ENCODE data around the gene FAM13A. TPM values are rescaled to one million over a fixed set of nuclear protein-coding genes. Genes with fewer than 3 reads are reported as not detected.
"Not testable (repeated sequence)": the region's sequence is repeated elsewhere in the genome, so short reads cannot be mapped to it uniquely, and the experiment has no call there.

The FAM13A gene
- total RNA-seq, 1 donor from 2014 or later = 57.7 TPM

DNA sequence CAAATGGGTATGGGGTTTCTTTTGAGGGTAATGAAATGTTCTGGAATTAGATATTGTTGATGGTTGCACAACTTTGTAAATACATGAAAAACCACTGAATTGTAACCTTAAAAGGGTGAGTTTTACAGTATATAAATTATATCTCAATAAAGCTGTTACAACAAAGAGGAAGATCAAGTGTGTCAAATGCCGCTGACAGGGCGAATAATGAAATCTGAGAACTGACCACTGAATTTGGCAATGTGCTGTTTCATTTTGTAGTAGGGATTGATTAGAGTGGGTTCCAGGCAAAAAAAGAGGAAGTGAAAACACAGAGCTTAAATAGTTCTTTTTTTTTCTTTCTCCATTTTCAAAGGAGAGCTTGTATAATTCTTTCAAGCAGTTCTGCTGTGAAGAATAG is 198.2 kb downstream of the FAM13A start:
- TF ChIP-seq, protein P1, sequence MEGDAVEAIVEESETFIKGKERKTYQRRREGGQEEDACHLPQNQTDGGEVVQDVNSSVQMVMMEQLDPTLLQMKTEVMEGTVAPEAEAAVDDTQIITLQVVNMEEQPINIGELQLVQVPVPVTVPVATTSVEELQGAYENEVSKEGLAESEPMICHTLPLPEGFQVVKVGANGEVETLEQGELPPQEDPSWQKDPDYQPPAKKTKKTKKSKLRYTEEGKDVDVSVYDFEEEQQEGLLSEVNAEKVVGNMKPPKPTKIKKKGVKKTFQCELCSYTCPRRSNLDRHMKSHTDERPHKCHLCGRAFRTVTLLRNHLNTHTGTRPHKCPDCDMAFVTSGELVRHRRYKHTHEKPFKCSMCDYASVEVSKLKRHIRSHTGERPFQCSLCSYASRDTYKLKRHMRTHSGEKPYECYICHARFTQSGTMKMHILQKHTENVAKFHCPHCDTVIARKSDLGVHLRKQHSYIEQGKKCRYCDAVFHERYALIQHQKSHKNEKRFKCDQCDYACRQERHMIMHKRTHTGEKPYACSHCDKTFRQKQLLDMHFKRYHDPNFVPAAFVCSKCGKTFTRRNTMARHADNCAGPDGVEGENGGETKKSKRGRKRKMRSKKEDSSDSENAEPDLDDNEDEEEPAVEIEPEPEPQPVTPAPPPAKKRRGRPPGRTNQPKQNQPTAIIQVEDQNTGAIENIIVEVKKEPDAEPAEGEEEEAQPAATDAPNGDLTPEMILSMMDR (IDR thresholded peaks at IDR 0.05; ENCODE audit: unreplicated experiment) = no peak
- no peak for DNase-seq (ENCODE audit: low spot score in 2 of 2, unreplicated experiment in 2 of 2)
- no peaks in the 10 kb centered on the region for H3K9me3 Mint-ChIP-seq
- H3K27me3 Mint-ChIP-seq (ENCODE audit: low read depth) = no peaks in the 10 kb centered on the region
- H3K4me3 Mint-ChIP-seq = no peak overlapping the region
- H3K4me1 Mint-ChIP-seq = peaks cover 36% of the 10 kb centered on the region
- peak overlapping the region; percentile 1 for H3K27ac Mint-ChIP-seq
- no peaks in the 10 kb centered on the region for H3K36me3 Mint-ChIP-seq

DNA sequence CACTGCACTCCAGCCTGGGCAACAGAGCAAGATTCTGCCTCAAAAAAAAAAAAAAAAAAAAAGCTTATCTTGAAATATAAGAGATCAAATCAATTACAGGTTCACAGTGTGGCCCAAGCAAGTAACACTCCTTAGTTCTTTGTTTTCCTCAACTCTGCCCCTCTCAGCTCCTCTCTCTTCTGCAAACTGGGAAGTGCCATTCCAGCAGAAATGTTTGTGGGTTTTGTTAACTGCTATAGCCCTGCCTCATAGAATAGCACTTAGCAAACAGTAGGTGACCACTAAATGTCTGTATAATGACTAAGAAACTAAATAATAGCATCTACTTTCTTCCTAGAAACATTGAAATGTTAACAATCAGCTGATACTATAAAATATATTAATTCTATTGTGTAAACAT is 199.4 kb downstream of the FAM13A start:
- TF ChIP-seq, protein P1 (IDR thresholded peaks at IDR 0.05; ENCODE audit: unreplicated experiment) = no peak
- Mint-ChIP-seq H3K4me1 (peaks cover 30% of the 10 kb centered on the region), H3K27me3 (ENCODE audit: low read depth) (no peaks in the 10 kb centered on the region), H3K4me3 (no peak overlapping the region), H3K36me3 (no peaks in the 10 kb centered on the region), H3K9me3 (no peaks in the 10 kb centered on the region), H3K27ac (no peak overlapping the region)
- no peak for DNase-seq (ENCODE audit: low spot score in 2 of 2, unreplicated experiment in 2 of 2)

DNA sequence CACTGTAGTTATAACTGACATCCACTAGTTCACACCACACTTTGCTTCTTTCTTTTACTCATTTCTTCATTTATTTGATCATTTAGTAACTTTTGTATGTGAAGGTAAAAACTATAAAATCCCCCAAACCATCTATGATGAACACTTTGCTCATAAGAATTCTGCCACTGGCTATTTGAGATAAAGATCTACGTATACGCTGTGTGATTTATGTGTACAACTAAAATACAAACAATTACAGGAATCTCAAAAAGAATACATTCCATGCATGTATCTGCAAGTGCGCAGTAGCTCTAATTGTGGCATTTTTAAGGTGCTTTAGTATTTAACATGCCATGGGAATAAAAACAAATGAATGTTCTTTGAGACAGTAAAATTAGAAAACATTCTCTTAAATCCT is 202.5 kb downstream of the FAM13A start:
- Mint-ChIP-seq H3K27ac (peak overlapping the region; percentile 83), H3K9me3 (no peaks in the 10 kb centered on the region), H3K4me1 (peaks cover 22% of the 10 kb centered on the region), H3K27me3 (ENCODE audit: low read depth) (no peaks in the 10 kb centered on the region), H3K4me3 (no peak overlapping the region), H3K36me3 (peaks cover 6% of the 10 kb centered on the region)
- no peak for DNase-seq (ENCODE audit: low spot score in 2 of 2, unreplicated experiment in 2 of 2)
- TF ChIP-seq, protein P1 (IDR thresholded peaks at IDR 0.05; ENCODE audit: unreplicated experiment) = no peak

DNA sequence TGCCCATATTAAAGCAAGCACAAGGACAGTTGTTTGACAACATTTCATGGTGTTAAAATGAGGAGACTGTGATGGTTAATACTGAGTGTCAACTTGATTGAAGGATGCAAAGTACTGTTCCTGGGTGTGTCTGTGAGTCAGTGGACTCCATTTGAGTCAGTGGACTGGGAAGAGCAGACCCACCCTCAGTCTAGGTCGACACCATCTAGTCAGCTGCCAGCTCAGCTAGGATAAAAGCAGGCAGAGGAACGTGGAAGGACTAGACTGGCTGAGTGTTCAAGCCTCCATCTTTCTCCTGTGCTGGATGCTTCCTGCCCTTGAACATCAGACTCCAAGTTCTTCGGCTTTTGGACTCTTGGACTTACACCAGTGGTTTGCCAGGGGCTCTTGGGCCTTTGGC is 203.4 kb downstream of the FAM13A start:
- H3K4me1 Mint-ChIP-seq = peaks cover 13% of the 10 kb centered on the region
- H3K4me3 Mint-ChIP-seq; H3K9me3 Mint-ChIP-seq; H3K36me3 Mint-ChIP-seq; H3K27me3 Mint-ChIP-seq (ENCODE audit: low read depth); DNase-seq (ENCODE audit: low spot score in 2 of 2, unreplicated experiment in 2 of 2); H3K27ac Mint-ChIP-seq: not testable (repeated sequence)

DNA sequence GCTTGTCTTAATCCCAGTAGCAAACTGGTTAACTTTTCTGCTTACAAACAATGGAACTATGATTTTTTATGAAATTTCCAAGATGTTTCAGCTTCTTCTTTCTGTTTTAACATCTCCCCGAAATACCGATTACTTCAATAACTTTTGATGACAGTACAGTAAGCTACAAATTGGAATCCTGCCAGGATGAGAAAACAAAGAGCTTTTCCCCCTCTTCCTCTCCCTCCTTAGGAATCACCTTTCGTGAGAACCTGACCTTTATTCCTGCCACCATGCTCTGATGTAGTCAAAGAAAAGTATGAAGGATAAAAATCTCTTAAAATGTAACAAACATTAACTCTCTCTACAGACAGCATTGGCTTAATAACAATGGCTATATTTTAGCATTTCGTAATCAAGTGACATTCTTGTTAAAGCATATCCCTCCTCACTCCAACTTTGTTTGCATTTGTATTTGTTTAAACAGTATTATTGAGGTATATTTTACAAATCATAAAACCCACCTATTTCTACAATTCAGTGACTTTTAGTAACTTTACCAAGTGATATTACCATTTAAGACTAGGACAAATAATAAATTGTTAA is 210.7 kb downstream of the FAM13A start:
- Mint-ChIP-seq H3K4me1 (peaks cover 38% of the 10 kb centered on the region), H3K4me3 (peak overlapping the region; percentile 28), H3K36me3 (peaks cover 14% of the 10 kb centered on the region), H3K9me3 (no peaks in the 10 kb centered on the region), H3K27ac (peak overlapping the region; percentile 93), H3K27me3 (ENCODE audit: low read depth) (no peaks in the 10 kb centered on the region)
- DNase-seq (ENCODE audit: low spot score in 2 of 2, unreplicated experiment in 2 of 2) = no peak
- TF ChIP-seq, protein P1 (IDR thresholded peaks at IDR 0.05; ENCODE audit: unreplicated experiment) = no peak

DNA sequence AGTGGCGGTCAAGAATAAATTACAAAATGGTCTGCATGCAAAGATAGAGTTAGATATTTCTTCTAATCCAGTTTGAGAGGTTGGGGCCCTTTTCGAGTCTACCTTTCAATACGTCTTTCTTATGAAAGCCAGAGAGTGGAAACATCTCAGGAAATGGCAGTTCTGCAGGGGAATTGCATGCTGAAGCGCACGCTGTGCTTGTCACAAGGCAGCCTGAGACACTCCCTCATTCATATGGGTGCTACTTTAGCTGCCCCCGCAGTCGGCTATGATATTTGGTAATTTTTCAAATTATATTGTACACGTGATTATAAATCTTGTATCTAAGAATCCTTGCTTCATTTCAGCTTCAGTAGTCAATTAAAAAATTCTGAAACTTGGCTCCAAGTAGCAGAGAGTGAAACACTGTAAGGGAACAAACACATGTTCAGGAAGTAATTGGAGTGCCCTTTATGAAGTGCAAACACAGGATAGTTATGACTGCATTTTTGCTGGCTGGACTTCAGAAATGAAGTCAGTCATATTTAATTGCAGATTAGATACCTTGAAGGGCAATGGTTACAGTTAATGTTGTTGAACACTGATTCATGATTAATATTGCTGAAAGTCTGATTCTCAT is 213.8 kb downstream of the FAM13A start:
- H3K27ac Mint-ChIP-seq = peak overlapping the region; percentile 85
- peaks cover 38% of the 10 kb centered on the region for H3K4me1 Mint-ChIP-seq
- no peak overlapping the region for H3K4me3 Mint-ChIP-seq
- TF ChIP-seq, protein P1 (IDR thresholded peaks at IDR 0.05; ENCODE audit: unreplicated experiment) = no peak
- DNase-seq (ENCODE audit: low spot score in 2 of 2, unreplicated experiment in 2 of 2) = no peak
- H3K27me3 Mint-ChIP-seq (ENCODE audit: low read depth) = no peaks in the 10 kb centered on the region
- H3K36me3 Mint-ChIP-seq = peaks cover 11% of the 10 kb centered on the region
- H3K9me3 Mint-ChIP-seq = peaks cover 3% of the 10 kb centered on the region

Measured in mesothelial cell of epicardium (in vitro differentiated cells).